HG03064 (cell line): ENCODE measurements around the gene LSR.

Experiments
- ATAC-seq: cut with Tn5 transposase; IDR thresholded peaks from one replicate; pipeline ENCODE4 v1.9.1; 2021; ENCODE audit warnings: low read depth; ENCODE audit not compliant: unreplicated experiment

LSR gene

DNA sequence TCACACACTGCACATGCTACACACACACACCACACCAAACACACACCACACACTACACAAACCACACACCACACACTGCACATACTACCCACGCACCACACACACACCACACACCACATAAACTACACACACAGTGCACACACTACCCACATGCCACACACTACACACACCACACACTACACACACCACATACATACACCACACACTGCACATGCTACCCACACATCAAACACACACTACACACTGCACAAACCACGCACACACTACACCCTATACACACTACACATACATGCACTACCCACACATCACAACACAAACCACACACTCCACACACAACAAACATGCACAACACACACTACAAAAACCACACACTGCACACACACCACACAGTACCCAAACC is 49.1 kb downstream of the LSR start:
- no peak for ATAC-seq

GRCh38 chr19:35298561-35298972 is 49.8 kb downstream of the LSR start:
- ATAC-seq: no peak

DNA sequence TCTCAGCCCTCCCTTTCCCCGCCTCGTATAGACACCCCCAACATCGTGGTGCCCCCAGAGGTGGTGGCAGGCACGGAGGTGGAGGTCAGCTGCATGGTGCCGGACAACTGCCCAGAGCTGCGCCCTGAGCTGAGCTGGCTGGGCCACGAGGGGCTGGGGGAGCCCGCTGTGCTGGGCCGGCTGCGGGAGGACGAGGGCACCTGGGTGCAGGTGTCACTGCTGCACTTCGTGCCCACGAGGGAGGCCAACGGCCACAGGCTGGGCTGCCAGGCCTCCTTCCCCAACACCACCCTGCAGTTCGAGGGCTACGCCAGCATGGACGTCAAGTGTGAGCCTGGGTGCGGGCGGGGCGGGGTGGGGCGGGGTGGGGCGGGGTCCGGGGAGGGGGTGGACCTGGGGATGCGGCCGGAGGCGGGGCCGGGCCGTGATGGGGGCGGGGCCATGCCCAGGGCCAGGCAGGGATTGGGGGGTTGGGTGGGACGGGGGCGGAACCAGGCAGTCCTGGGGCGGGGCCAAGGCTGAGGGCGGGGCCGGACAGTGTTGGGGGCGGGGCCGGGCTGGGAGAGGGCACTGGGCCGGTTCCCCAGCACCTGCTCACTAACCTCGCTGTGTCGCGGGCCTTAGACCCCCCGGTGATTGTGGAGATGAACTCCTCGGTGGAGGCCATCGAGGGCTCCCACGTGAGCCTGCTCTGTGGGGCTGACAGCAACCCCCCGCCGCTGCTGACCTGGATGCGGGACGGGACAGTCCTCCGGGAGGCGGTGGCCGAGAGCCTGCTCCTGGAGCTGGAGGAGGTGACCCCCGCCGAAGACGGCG is 50.9 kb downstream of the LSR start:
- no peak for ATAC-seq

DNA sequence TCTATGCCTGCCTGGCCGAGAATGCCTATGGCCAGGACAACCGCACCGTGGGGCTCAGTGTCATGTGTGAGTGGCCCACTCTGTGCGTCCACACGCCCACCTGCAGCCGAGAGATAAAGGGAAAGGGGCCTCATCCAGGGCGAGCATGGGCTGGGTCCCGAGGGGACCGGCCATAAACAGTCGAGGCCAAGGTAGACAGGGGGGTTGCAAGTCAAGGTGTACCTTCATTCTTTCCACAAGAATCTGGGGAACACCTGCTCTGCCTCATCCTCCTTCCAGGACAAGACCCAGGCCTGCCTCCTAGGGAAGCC is 51.5 kb downstream of the LSR start:
- ATAC-seq: no peak

DNA sequence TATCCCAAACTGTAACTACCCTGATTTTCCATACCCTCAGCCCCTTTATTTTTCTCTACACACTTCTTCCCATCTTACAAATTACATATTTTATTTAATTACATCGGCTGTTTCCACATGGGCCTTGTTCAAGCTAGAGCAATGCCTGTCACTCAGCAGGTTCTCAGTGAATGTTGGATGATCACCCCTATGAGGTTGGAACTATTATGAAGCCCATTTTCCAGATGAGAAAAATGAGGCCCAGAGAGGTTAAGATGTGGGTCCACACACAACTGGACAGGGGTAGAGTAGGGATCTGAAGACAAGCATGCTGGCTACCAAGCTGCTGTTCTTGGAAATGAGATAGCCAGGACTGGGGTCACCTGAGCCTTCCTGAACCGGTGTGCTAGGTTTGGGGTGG is 53.2 kb downstream of the LSR start:
- ATAC-seq: no peak

GRCh38 chr19:35302446-35302845 is 53.6 kb downstream of the LSR start:
- ATAC-seq: no peak

DNA sequence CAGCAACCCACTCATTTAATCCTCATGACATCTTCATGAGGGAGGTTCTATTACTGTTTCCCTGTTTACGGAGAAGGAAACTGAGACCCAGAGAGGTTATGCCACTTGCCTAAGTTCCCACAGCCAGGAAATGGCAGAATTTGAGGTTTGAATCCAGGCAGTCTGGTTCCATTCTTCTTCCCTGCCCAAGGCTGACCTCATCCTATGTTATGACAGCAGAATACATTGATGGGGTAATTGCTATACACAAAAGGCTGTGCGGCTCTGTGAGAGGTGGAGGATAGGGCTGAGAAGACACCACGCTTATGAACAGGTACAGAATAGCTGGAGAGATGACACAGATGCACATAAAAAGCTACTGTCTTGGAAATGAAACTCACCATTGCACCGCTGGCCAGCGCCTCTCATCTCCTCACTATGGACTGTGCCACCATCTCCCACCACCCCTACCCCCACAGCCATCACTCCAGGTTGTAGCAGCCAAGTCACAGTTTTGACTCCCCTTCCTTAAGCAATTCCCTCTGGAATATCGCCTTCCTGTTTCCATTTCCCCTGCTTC is 54.6 kb downstream of the LSR start:
- no peak for ATAC-seq

DNA sequence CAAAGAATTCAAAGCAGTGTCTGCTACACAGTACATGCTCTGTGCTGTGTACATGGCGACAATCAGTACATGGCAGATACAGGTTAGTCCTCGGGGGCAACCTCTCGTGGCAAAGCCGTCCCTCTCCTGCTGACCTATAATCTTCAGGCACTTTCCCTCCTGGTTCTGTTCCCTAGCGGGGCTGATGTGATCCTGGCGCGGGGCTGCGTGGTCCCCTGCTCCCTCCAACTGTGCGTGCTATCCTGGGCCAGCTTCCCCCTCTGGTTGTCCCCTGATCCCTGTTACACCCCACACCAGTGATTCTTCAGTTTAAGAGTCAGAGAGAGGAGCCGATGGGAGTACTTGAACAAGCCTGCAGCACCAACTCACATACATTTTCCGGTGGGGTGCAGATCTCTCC is 55.2 kb downstream of the LSR start:
- ATAC-seq: no peak

- ATAC-seq: no peak
Observed at GRCh38 chr19:35305181-35305580, 56.4 kb downstream of the LSR start.

DNA sequence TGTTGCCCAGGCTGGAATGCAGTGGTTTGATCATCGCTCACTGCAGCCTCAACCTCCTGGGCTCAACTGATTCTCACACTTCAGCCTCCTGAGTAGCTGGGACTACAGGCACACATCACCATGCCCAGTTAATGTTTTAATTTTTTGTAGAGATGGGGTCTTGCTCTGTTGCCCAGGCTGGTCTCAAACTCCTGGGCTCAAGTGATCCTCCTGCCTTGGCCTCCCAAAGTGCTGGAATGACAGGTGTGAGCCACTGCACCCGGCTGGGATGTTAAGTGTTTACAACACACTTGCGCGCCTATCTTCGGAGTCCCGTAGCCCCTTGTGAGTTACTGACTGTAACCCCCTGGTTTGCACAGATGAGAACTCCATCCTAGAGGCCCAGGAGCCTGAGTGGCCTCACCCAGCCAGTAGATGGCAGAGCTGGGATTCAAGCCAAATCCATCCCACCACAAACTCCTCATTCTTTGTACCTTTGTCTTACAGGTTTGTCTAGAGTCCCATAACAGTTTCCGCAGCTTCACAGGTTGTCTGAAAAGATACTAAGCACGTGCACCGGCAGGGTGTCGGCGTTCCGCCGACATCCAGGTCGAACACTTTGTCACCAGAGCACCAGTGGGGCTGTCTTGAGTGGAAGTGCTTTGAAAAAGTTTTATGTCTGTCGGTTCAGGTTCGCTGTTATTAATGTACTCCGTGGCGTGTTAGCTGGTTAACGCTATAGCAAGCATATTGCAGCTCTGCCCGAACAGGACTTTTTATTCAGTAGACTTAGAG is 57.9 kb downstream of the LSR start:
- ATAC-seq: no peak

DNA sequence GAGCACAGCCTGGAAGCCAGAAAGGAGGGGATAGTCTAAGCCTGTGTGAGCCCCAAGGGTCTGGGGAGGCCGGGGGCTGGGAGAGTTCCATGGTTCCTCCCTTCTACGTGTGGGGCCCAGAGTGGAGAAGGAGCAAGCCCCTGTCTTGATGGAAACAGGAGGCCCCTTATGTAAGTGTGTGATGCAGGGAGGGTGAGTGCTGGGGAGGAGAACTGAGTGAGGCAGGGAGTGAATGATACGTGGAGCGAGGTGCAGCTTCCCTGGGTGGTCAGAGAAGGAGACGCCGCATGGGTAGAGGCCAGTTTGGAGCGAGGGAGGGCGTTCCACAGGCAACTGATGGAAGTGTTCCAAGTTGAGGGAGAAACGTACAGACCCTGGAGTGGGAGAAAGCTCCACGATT is 59.1 kb downstream of the LSR start:
- no peak for ATAC-seq

DNA sequence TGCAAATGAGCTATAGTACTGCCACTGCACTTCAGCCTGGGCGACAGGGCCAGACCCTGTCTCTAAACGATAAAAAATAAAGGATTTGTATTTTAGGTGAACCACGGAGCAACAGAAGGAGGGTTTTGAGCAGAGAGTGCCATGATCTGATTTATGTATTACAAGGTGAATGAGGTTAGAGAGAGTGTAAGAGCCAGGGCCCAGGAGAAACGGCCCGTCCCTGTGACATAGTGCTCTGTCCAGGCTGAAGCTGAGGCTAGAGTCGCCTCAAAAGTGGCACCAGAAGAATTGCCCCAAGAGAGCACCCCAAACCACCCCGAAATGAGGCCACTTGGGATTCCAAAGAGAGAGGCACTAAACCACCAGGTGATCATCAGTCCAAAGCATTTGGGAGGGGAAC is 60.1 kb downstream of the LSR start:
- ATAC-seq: no peak

DNA sequence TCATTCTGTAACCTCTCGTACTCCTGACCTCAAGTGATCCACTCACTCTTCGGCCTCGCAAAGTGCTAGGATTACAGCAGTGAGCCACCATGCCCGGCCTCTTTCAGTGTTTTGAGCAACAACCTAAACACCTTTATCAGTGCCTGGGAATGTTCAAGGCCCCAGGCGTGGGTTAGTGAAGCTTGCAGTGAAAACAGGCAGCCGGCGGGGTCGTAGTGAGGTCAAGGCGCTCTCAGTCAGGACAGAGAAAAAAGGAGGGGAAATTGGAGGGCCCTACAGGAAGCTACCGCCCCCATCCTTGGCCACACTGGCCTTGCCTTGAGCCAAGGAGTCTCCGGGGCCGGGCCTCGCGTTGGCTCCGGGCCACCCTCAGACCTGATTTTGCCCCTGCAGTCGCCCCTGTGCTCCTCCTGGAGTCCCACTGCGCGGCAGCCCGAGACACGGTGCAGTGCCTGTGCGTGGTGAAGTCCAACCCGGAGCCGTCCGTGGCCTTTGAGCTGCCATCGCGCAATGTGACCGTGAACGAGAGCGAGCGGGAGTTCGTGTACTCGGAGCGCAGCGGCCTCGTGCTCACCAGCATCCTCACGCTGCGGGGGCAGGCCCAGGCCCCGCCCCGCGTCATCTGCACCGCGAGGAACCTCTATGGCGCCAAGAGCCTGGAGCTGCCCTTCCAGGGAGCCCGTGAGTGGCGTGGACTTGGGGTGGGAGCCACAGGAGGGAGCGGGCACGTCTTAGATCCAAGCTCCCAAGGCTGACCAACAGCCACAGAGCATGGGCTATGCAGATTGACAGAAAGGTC is 60.9 kb downstream of the LSR start:
- no peak for ATAC-seq

- ATAC-seq: no peak
Observed at GRCh38 chr19:35310331-35310730, 61.5 kb downstream of the LSR start.

GRCh38 chr19:35310811-35311465 is 62.1 kb downstream of the LSR start:
- no peak for ATAC-seq

DNA sequence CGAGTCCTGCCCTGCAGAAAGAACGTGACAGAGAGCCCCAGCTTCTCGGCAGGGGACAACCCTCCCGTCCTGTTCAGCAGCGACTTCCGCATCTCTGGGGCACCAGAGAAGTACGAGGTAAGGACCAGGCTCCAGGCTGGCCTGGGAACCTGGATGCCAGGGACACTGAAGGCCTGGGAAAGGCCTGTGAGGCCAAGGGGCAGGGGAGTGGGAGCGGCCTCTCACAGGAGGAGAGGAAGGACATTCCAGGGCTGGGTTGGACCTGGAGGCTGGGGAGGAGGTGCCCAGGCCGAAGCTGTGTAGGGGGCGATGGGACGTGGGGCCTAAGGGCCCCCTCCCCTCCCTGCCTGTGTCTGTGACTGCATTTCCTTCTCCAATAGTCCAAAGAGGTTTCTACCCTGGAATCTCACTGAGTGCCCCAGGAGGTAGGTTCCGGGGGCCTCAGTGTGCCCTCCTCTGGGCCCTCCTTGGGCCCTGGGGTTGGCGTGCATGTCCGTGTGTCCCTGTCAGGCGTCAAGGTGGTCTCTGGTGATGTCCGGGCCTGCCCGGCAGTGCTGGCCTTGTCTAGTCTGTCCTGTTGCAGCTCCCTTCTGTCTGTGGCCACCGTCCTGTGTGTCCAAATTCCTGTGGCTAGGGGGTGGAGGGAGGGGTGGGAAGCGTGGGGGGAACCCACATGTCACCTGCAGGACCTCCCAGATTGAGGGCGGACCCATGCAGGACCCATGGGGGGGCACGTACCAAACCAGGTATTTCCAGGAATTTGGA is 63.3 kb downstream of the LSR start:
- ATAC-seq: no peak

- no peak for ATAC-seq
Observed at GRCh38 chr19:35313587-35313986, 64.8 kb downstream of the LSR start.

DNA sequence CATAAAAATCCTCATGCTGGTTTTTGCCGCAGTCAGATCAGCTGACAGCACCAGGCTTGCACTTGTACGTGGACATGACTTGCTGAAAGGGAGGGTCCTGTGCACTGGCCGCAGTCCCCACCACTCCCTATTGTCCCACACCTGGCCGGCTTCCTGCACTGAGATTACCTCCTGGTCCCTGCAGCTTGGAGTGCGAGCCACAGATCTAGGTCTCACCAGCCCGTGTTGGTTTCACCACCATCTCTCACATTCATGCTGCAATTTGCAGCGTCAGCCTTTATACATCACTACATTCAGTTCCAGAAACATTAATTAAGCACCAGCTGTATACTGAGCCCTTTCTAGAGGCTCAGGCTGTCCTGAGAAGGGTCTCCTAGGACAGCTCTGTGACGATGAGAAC is 65.2 kb downstream of the LSR start:
- no peak for ATAC-seq

DNA sequence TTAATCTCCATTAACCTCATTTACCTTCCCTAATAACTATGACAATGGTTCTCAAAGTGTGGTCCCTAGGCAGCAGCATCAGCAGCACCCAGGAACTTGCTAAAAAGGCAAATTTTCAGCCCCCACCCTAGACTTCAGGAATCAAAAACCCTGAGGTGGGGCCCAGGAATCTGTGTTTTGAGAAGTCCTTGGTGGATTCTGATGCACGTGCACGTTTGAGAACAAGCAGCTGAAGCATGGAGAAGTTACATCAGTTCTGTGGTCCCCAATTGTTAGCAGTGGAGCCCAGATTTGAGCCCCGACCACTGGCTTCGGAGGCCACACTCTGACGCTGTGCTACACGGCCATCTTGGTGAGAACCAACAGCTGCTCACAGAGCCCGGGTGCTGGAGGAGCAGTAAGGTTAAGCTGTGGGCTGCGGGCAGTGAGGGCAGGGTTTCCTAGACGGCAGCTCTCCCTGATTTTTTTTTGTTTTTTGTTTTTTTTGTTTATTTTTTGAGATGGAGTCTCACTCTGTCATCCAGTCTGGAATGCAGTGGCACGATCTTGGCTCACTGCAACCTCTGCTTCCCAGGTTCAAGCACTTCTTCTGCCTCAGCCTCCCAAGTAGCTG is 66.2 kb downstream of the LSR start:
- ATAC-seq: no peak
